PFSK-1 (cell line): ENCODE data around the gene ANKMY1.

Source experiments
- TAF1 ChIP-seq: IDR thresholded peaks from 2 replicates; pipeline ENCODE4 v1.6.1; 2012; ENCODE audit warnings: low read length, control low read depth, borderline replicate concordance; ENCODE audit not compliant: insufficient read depth
- TF ChIP-seq, protein P1 (sequence below), 2 experiments: IDR thresholded peaks; 2 replicates each; pipeline versions ENCODE4 v1.6.1 to v1.8.0; 2011 to 2012; ENCODE audit warnings: low read depth in 2 of 2, low read length in 2 of 2, control low read depth in 1 of 2, inconsistent platforms in 1 of 2, mild to moderate bottlenecking in 1 of 2, moderate library complexity in 1 of 2; ENCODE audit not compliant: insufficient read depth in 1 of 2

DNA sequence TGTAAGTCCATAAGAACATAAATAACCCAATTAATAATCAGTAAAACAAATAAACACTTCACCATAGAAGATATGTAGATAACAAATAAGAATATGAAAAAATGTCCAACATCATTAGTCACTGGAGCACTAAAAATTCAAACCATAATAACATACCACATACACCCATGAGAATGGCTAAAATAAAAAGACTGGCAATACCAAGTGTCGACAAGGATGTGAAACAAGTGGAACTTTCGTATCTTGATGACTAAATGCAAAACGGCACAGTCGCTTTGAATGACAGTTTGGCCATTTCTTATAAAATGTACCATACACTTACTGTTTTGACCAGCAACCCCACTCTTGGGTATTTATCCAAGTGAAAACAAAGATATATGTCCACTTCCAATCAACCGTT, 26.8 kb downstream of the ANKMY1 start:
- TF ChIP-seq, protein P1, sequence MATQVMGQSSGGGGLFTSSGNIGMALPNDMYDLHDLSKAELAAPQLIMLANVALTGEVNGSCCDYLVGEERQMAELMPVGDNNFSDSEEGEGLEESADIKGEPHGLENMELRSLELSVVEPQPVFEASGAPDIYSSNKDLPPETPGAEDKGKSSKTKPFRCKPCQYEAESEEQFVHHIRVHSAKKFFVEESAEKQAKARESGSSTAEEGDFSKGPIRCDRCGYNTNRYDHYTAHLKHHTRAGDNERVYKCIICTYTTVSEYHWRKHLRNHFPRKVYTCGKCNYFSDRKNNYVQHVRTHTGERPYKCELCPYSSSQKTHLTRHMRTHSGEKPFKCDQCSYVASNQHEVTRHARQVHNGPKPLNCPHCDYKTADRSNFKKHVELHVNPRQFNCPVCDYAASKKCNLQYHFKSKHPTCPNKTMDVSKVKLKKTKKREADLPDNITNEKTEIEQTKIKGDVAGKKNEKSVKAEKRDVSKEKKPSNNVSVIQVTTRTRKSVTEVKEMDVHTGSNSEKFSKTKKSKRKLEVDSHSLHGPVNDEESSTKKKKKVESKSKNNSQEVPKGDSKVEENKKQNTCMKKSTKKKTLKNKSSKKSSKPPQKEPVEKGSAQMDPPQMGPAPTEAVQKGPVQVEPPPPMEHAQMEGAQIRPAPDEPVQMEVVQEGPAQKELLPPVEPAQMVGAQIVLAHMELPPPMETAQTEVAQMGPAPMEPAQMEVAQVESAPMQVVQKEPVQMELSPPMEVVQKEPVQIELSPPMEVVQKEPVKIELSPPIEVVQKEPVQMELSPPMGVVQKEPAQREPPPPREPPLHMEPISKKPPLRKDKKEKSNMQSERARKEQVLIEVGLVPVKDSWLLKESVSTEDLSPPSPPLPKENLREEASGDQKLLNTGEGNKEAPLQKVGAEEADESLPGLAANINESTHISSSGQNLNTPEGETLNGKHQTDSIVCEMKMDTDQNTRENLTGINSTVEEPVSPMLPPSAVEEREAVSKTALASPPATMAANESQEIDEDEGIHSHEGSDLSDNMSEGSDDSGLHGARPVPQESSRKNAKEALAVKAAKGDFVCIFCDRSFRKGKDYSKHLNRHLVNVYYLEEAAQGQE (IDR thresholded peaks at IDR 0.05; ENCODE audit: insufficient read depth in 1 of 2, low read depth in 2 of 2, low read length in 2 of 2): no peak
- no peak for TF ChIP-seq TAF1
